Measurements from ENCODE around the gene JADE1.

JADE1 gene

DNA sequence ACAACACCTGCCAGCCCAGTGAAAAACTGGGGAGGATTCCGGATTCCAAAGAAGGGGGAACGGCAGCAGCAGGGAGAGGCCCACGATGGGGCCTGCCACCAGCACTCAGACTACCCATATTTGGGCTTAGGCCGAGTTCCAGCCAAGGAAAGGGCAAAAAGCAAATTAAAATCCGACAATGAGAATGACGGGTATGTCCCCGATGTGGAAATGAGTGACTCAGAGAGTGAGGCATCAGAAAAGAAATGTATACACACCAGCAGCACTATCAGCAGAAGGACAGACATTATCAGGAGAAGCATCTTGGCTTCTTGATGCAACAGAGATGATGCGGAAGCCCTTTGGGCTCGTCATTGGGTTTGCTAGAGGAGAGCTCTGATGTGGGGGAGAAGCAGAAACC, 62.4 kb downstream of the JADE1 start:
- no peak for DNase-seq (ENCODE audit: low read depth in 2 of 2)

DNA sequence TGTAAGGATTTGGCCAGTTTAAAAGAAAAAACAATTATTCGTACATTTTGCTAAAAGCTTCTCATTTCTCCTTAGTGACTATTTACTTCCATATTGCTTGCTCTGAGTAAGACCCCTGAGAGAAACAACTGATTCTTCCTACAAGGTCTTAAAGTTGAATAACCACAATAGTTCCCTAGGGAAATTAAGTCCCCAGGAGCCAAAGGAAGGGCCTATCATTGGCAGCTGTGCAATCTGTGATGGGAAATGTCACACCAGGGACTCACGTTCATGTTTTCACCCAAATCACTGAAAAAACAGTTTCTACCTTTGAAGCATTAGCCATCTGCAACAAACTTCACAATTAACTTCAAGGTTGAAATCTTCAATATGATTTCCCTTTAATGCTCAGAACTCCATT, 66.7 kb downstream of the JADE1 start:
- DNase-seq (ENCODE audit: low read depth in 2 of 2), result no peak

DNA sequence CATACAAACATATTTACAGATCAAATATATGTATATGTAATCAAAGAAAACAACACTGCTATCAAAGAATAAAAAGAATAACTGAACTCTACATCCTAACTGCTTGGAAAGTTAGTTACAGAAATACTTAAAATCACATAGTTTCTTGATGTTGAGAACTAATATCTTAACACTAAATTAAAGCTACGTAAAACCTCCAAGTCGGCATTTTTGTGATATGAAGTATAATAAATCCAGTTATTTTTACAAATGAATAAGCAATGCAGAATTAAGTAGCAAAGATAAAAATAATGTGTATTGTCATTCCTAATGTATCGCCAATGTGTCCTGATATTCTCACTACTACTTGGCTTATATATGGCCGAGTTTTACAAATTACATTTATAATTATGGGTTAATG, 68.4 kb downstream of the JADE1 start:
- DNase-seq (ENCODE audit: low read depth in 2 of 2), result no peak

DNA sequence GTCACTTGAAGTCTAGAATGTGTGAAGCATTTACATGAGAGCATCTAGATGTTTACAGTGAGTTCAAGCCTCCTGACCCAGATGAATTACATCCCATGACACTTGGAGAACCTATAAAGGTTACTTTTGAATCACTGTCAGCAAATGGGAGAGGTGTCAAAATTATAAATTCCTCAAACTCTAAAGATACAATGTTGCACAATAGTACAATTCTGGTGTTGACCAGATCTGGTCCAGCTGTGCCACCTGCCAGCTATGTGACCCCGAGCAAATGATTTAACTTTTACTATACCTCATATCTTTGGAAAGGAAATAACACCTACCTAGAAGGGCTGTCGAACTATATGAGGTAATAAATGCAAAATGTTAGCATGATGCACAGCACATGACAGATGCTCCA, 69.8 kb downstream of the JADE1 start:
- DNase-seq (ENCODE audit: low read depth in 2 of 2), result no peak

DNA sequence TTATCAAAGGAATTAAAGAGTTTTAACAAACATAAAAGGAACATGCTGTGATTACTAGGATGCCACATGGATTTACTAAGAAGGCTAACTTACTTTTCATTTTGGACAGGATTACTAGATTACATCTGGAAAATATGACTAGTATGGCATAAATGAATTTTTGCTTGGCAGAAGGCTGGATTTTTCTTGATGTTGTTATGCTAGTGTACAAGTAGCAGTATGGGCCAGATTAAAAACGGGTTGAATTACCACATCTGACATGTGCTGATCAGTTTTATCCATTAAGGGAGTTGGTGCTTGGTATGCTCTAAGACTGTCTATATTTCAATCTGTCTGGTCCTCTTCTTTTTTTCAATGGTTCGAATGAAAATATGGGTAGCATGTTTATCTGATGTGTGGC, 70.5 kb downstream of the JADE1 start:
- DNase-seq (ENCODE audit: low read depth in 2 of 2), result no peak

DNA sequence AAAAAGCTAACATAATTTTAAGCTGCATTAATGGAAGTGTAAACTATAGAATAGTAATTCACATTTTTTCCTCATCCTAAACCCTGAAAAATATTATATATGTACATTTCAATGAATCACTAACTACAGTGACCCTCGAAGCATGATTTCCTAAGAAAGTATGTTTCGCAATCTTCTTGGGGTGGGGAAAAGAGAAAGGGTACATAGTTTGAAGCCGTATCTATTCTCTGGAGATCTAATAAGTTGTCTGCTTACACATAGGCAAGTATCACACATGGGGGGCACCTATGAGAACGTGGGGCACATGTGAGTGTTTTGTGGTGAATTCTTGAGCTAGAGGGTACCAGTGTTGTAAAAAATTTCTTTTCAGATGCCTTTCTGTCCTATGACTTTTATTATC, 71.2 kb downstream of the JADE1 start:
- no peak for DNase-seq (ENCODE audit: low read depth in 2 of 2)

DNA sequence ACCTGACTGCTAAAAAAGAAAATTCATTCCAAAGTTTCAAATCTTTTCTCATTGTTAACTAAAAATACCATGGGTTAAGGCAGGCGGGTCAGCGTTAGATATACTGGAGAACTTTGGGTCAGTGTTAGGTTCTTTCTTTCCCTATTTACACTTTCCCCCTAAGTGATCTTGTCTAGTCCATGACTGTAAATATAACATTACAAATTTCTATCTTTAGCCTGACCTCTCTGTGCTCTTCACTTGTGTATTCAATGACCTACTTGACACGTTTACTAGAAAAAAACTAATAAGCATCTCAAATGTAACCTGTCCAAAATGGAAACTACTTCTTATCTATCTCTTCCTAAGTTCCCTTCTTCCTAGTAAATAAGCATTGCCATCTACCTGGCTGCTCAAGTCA, 95.3 kb downstream of the JADE1 start:
- DNase-seq (ENCODE audit: low read depth in 2 of 2), result no peak

DNA sequence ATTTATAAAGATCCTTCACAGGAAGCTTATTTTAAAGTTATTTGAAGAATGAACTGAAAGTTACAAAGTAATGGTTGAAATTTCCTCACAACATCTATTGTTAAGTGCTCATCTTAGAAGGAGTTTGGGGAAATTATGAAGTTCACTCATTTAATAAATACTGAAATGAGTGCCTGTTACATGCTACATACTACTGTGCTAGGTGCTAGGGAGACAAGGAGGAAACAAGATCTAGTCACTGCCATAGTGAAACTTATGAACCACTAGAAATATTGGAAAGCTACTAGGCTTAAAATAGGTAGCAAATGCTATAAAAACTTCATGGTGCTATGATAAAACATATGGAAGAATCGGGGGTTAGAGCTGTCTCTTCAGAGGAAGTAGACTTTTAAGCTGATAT, 97.1 kb downstream of the JADE1 start:
- DNase-seq (ENCODE audit: low read depth in 2 of 2), result no peak

DNA sequence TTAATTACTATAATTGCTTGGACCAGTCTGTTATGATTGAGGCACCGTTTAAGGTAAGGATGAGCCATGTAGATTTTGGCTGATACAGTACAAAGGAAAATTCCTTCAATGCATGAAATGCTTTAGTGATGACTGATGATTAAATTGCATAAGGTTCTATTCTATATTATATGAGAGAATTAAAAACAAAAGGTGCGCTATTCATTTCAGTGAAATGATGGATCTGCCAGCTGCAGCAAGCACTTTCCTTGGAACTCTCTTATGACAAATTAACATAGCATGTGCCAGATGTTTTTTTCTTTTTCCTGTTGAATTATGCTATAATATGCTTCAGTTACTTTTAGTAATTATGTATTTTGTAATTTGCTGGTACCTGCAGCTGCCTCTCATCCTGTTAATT, 98.5 kb downstream of the JADE1 start:
- no peak for DNase-seq (ENCODE audit: low read depth in 2 of 2)

DNA sequence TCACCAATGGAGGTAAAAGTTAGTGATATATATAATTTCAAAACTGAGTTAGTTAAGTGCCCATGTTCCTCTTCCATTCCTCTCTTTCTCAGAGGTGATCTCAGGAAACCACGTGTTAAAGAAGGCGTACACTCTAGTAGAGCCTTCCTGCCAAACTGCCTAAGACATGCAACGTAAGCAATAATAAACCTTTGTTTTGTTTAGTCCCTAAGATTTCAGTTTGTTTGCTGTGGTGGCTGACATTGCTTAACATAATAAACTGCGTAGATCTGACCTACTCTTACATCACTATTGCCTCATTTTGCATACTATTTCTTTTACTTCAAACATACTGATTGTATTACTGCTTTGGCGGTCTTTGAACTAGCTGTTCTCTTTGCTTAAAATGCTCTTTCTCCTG, 99.2 kb downstream of the JADE1 start:
- no peak for DNase-seq (ENCODE audit: low read depth in 2 of 2)

DNA sequence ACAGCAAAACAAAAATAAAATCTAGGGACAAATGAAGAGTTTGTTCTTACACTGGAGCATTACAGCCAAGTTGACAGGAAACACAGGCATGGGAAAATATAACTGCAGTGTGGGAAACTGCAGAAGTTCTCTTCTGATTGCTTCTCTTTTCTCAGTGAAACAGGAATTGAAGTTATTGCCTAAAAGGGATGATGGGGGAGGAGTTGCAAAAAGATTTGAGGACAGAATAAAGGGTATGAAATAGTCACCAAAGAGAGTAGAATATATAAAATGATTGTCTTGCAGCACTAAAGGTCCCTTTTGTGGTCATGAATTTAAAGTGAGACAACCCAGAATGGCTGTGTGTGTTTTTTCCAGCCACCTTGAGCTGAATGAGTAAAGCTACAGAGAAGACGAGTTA, 103.7 kb downstream of the JADE1 start:
- no peak for DNase-seq (ENCODE audit: low read depth in 2 of 2)

DNA sequence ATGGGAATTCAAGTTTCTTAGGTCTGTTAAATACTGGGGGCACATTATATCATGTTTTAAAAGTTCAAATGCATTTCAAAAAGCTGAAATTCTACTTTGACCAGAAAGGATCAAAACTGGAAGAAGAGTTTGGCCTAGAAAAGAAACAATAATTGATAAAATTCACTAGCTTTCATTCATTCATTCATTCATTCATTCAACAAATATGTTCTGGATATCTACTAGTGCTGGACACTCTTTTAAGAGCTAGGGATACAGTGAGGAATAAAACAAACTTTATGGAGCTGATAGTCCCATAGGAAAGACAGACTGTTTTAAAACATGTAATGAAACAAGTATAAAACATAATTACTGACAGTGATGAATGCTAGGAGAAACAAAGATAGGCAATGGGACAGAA, 106.0 kb downstream of the JADE1 start:
- no peak for DNase-seq (ENCODE audit: low read depth in 2 of 2)

DNA sequence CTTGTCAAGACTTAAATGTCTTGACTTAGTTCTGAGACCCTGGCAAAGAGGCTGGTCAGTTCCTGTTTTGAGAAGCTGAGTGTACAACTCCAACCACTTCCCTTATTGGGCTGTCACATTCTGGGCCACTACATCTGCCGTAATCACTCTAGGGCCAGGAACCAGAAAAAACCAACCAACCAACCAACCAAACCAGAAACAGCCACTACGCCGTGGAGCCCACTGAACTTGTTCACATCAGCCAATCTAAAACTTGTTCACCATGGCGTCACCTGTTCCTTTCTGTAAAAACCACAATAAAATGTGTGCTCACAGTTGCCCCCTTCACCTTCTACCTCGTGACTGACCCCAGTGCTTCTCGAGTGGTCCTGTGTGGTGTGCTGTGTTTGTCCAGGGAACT, 107.3 kb downstream of the JADE1 start:
- DNase-seq (ENCODE audit: low read depth in 2 of 2), result peak in 1 of 2 donors; percentile 6

DNA sequence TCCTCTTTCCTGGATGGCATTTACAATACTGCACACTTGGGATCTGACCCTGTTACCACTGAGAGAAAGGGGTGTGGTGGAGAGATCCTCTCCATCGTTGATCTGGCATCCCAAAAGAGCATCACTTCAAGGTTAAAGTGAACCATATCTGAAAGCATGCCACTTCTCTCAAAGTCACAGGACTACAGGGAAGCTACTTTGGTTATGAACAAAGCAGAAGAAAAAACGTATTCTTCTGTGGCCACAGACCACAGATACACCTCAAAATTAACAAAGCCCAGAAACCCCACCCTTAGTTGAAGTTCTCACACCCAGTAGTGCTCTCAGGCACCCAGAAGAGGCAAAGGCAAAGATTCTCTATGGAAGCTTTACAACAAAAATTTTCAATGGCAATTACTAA, 108.3 kb downstream of the JADE1 start:
- no peak for DNase-seq (ENCODE audit: low read depth in 2 of 2)

DNA sequence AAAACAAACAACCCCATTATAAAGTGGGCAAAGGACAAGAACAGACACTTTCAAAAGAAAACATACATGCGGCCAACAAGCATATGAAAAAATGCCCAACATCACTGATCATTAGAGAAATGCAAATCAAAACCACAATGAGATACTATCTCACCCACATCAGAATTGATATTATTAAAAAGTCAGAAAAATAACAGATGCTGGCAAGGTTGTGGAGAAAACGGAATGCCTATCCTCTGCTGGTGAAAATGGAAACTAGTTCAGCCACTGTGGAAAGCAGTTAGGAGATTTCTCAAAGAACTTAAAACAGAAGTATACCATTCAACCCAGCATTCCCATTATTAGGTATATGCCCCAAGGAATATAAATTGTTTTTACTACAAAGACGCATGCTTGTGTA, 112.5 kb downstream of the JADE1 start:
- no peak for DNase-seq (ENCODE audit: low read depth in 2 of 2)

All from activated CD8-positive, alpha-beta memory T cell treated with anti-CD3 and anti-CD28 coated beads for 4 hours (primary cell).